DOHH2 (cell line): ENCODE data around the gene NFATC3.

Source experiments
- H3F3A ChIP-seq: fragments of 200-600 bp; sonication (generic), shearing (Covaris generic); 2 replicates; pipeline ENCODE4 v1.6.0; 2016; ENCODE audit warnings: antibody characterized with exemption, mild to moderate bottlenecking; ENCODE audit not compliant: control insufficient read depth, insufficient read depth
- H3K27ac ChIP-seq: fragments of 200-600 bp; sonication (generic); 2 replicates; pipeline ENCODE4 v1.5.1; 2014; ENCODE audit warnings: low read depth, mild to moderate bottlenecking, low read length, moderate library complexity
- H3K27me3 ChIP-seq: fragments of 200-600 bp; sonication (generic); 2 replicates; pipeline ENCODE4 v1.6.1; 2014; ENCODE audit warnings: mild to moderate bottlenecking, low read length, mixed read lengths; ENCODE audit not compliant: control insufficient read depth
- H3K36me3 ChIP-seq: fragments of 200-600 bp; sonication (generic); 2 replicates; pipeline ENCODE4 v1.6.1; 2014; ENCODE audit warnings: mild to moderate bottlenecking, low read length, moderate library complexity, mixed read lengths; ENCODE audit not compliant: control insufficient read depth
- H3K4me1 ChIP-seq: fragments of 200-600 bp; sonication (generic); 2 replicates; pipeline ENCODE4 v1.6.1; 2014; ENCODE audit warnings: mild to moderate bottlenecking, low read length, mixed read lengths; ENCODE audit not compliant: control insufficient read depth
- H3K4me2 ChIP-seq: fragments of 200-600 bp; sonication (generic); 2 replicates; pipeline ENCODE4 v1.6.0; 2014; ENCODE audit warnings: mild to moderate bottlenecking, low read length, moderate library complexity
- H3K4me3 ChIP-seq: fragments of 200-600 bp; sonication (generic); 2 replicates; pipeline ENCODE4 v1.5.1; 2014; ENCODE audit warnings: mild to moderate bottlenecking, low read length, mixed read lengths
- H3K79me2 ChIP-seq: fragments of 200-600 bp; sonication (generic); 2 replicates; pipeline ENCODE4 v1.6.1; 2014; ENCODE audit warnings: mild to moderate bottlenecking, low read length, mixed read lengths; ENCODE audit not compliant: control insufficient read depth
- H3K9me2 ChIP-seq: fragments of 200-600 bp; sonication (generic); replicated peaks from 2 replicates; pipeline ENCODE4 v1.6.1; 2014; ENCODE audit warnings: mild to moderate bottlenecking, low read length, mixed read lengths; ENCODE audit not compliant: control insufficient read depth
- H3K9me3 ChIP-seq: fragments of 200-600 bp; sonication (generic); 2 replicates; pipeline ENCODE4 v1.6.1; 2014; ENCODE audit warnings: antibody characterized with exemption, low read length, mixed read lengths; ENCODE audit not compliant: control insufficient read depth, insufficient read depth
- H4K20me1 ChIP-seq: fragments of 200-600 bp; sonication (generic); 2 replicates; pipeline ENCODE4 v1.6.0; 2014; ENCODE audit warnings: low read depth, mild to moderate bottlenecking, antibody characterized with exemption, low read length, moderate library complexity; ENCODE audit not compliant: control insufficient read depth, insufficient read depth
- EZH2phosphoT487 ChIP-seq: fragments of 200-600 bp; sonication (generic); IDR thresholded peaks from 2 replicates; pipeline ENCODE4 v1.6.1; 2017; ENCODE audit warnings: borderline replicate concordance, mild to moderate bottlenecking, antibody characterized with exemption, low read length, moderate library complexity, mixed read lengths
- TF ChIP-seq, protein P1 (sequence below): fragments of 200-600 bp; sonication (generic); IDR thresholded peaks from one replicate; pipeline ENCODE4 v1.5.1; 2014; ENCODE audit warnings: antibody characterized with exemption, mild to moderate bottlenecking, low read depth, low read length; ENCODE audit not compliant: poor library complexity, severe bottlenecking

The NFATC3 gene

GRCh38 chr16:68264128-68265077, 179.2 kb downstream of the NFATC3 start, which contains the start of gene SLC7A6:
SLC7A6 (plus strand) TSS chr16:68264526; CDS start chr16:68274727, 10,201 bp downstream.
- H3K9me2 ChIP-seq, result no peaks in the 10 kb centered on the region
- TF ChIP-seq EZH2phosphoT487, result no peak
- TF ChIP-seq, protein P1, sequence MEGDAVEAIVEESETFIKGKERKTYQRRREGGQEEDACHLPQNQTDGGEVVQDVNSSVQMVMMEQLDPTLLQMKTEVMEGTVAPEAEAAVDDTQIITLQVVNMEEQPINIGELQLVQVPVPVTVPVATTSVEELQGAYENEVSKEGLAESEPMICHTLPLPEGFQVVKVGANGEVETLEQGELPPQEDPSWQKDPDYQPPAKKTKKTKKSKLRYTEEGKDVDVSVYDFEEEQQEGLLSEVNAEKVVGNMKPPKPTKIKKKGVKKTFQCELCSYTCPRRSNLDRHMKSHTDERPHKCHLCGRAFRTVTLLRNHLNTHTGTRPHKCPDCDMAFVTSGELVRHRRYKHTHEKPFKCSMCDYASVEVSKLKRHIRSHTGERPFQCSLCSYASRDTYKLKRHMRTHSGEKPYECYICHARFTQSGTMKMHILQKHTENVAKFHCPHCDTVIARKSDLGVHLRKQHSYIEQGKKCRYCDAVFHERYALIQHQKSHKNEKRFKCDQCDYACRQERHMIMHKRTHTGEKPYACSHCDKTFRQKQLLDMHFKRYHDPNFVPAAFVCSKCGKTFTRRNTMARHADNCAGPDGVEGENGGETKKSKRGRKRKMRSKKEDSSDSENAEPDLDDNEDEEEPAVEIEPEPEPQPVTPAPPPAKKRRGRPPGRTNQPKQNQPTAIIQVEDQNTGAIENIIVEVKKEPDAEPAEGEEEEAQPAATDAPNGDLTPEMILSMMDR, result peak; percentile 87
- peak within 1 kb of the TSS; percentile 62 for H3K27ac ChIP-seq
- H3K9me3 ChIP-seq, result no peaks in the 10 kb centered on the region
- peak within 1 kb of the TSS; percentile 87 for H3K4me3 ChIP-seq
- peak within 1 kb of the TSS; percentile 86 for H3K4me2 ChIP-seq
- H3F3A ChIP-seq, result 0 out of 2 replicates have a peak, but pooled peaks cover 4% of the 10 kb centered on the region
- H3K79me2 ChIP-seq, result peaks cover 60% of the 10 kb centered on the region
- no peaks in the 10 kb centered on the region for H4K20me1 ChIP-seq
- peaks cover 20% of the 10 kb centered on the region for H3K4me1 ChIP-seq
- H3K27me3 ChIP-seq, result no peaks in the 10 kb centered on the region
- H3K36me3 ChIP-seq, result peaks cover 25% of the 10 kb centered on the region

DNA sequence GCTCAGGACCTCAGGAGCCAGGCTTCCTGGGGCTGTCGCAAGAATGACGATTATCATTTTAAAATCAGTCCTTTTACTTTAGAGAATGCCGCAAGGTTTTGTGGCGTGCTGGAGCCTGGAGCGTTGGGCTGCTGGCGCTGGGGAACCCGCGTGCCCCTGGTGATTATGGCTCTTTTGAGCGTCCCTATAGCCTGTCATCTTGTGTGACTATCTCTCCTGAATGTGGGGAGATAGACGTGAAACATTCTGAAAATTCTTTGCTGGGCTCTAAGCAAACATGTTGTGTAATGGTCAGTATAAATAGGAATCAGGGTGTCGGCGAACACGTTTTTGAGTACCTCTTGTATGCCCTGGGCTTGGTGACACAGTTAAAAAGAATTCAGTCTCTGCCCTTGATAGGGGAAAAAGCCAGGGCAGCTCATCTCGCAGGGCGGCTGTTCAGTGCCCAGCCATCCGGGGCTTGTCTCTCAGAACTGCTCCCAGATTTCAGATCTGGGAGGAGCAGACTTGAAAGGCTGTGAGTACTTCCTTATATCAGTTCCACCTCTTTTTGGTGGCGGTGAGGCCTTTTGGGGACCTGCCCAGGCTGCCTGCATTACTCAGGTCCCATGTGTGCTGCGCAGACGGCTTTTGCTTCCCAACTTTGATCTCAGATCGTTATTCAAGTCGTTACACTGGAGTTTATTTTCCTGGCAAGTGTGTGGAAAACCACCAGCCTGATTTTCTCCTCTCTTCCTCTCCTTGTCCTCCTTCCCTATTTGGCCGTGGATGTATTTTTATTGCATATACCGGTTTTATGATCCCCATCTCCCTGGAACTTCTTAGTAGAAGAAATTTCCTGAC, 180.1 kb downstream of the NFATC3 start:
- peaks cover 68% of the 10 kb centered on the region for H3K79me2 ChIP-seq
- peak overlapping the region; percentile 86 for H3K4me2 ChIP-seq
- no peaks in the 10 kb centered on the region for H3K9me2 ChIP-seq
- peak overlapping the region; percentile 87 for H3K4me3 ChIP-seq
- peaks cover 20% of the 10 kb centered on the region for H3K4me1 ChIP-seq
- peaks cover 33% of the 10 kb centered on the region for H3K36me3 ChIP-seq
- 0 out of 2 replicates have a peak, but pooled peaks cover under 1% of the 10 kb centered on the region for H4K20me1 ChIP-seq
- no peaks in the 10 kb centered on the region for H3K9me3 ChIP-seq
- H3K27ac ChIP-seq, result peak overlapping the region; percentile 62
- TF ChIP-seq EZH2phosphoT487, result no peak
- TF ChIP-seq, protein P1, result no peak
- H3F3A ChIP-seq, result 0 out of 2 replicates have a peak, but pooled peaks cover 4% of the 10 kb centered on the region
- no peaks in the 10 kb centered on the region for H3K27me3 ChIP-seq

DNA sequence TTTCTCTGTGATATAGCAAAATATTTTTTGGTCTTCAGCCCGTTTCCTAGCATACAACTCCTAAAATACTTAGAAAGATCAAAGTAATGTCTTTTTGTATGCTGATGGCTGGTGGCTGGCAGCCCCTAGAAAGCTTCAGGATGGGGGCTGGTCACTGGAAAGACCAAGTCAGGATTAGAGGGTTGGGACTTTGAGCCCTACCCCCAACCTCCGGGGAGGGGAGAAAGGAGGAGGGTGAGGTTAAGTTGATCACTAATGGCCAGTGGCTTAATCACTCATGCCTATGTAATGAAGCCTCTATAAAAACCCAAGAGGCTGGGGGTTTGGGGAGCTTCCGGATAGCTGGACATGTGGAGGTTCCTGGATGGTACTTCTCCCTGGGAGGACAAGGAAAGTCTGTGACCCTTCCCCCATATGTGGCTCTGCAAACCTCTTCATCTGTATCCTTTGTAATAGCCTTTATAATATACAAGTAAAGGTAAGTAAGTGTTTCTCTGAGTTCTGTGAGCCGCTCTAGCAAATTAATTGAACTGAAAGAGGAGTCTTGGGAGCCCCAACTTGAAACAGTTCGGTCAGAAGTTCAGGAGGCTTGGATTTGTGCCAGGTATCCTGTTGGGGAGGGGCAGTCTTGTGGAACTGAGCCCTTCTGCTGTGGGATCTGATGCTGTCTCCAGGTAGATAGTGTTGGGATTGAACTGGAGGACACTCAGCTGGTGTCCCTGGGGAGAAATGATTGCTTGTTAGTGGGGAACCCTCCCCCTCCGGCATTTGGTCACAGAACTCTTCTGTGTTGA, 182.6 kb downstream of the NFATC3 start:
- peaks cover 94% of the 10 kb centered on the region for H3K79me2 ChIP-seq

More for the DNA sequence above, 182.6 kb downstream of the NFATC3 start:
- Histone ChIP-seq H3K9me3 (no peaks in the 10 kb centered on the region), H3K36me3 (peaks cover 54% of the 10 kb centered on the region), H3K4me2 (no peak overlapping the region), H3K9me2 (no peaks in the 10 kb centered on the region), H3F3A (0 out of 2 replicates have a peak, but pooled peaks cover 4% of the 10 kb centered on the region), H3K27ac (no peak overlapping the region), H3K27me3 (no peaks in the 10 kb centered on the region), H4K20me1 (0 out of 2 replicates have a peak, but pooled peaks cover 2% of the 10 kb centered on the region), H3K4me3 (no peak overlapping the region), H3K4me1 (peaks cover 35% of the 10 kb centered on the region)
- no peak for TF ChIP-seq EZH2phosphoT487
- TF ChIP-seq, protein P1, result no peak
